Astrocyte of the hippocampus (primary cell): ENCODE data around the gene KEL.
A peak's percentile ranks its signal among the peaks of the same experiment; 100 is the strongest.

Source experiments
- DNase-seq: peaks from one replicate; pipeline ENCODE4 v3.0.0; 2011; ENCODE audit warnings: low read depth, low spot score

Gene KEL

GRCh38 chr7:142961595-142961972, 579 bp downstream of the KEL start:
- no peak for DNase-seq

DNA sequence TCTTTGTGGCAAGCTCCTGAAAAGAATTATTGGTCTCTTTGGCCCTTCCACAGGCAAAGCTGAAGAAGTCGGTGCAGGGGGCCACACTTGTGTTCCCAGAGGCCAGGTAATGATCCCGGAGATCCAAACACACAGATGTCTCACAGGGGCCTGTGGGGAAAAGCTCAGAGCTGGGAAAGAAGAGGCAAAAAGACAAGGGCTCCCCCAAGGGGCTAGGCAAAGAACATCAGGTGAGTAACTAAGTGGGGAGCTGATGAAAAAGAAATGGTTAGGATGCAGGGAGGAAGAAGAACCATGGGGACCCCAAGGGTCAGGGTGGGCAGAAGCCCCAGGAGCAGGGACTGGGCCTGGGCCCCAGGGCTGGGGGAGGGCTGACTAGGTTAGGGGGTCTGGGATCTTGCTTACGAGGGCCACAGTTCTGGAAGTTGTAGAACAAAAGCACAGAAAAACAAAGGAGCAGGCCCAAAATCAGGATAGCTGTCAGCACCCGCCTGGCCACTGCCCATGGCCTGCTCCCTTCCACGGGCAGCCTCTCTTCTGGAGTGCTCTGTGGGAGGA, 1.1 kb downstream of the KEL start:
- no peak for DNase-seq

- DNase-seq: no peak
Measured at GRCh38 chr7:142959202-142959601, 3.0 kb downstream of the KEL start.

GRCh38 chr7:142957723-142958122, 4.4 kb downstream of the KEL start:
- no peak for DNase-seq

GRCh38 chr7:142956951-142957623, 5.1 kb downstream of the KEL start:
- DNase-seq: peak; percentile 17

- DNase-seq: no peak
Measured at GRCh38 chr7:142954680-142955268, 7.4 kb downstream of the KEL start.

DNA sequence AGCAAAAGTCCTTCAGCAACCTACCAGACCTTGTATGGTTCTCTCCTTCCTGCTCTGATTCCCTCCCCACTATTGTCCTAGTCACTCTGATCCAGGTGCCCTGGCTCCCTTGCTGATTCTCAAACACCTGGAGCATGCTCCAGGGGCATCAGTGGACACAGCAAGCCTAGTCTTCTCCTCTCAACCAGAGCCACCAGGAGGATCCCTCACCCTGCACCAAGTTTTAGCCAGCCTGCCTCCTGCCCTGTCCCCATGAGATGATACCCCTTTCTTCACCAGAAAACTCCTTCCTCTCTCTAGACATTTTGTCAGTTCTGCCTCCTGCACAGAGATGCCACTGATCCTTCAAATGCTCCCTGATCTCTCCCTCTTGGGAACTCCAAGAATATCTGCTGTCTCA, 11.9 kb downstream of the KEL start:
- DNase-seq: no peak

- DNase-seq: no peak
Measured at GRCh38 chr7:142948603-142949002, 13.6 kb downstream of the KEL start.

- no peak for DNase-seq
Measured at GRCh38 chr7:142945001-142945400, 17.2 kb downstream of the KEL start.

DNA sequence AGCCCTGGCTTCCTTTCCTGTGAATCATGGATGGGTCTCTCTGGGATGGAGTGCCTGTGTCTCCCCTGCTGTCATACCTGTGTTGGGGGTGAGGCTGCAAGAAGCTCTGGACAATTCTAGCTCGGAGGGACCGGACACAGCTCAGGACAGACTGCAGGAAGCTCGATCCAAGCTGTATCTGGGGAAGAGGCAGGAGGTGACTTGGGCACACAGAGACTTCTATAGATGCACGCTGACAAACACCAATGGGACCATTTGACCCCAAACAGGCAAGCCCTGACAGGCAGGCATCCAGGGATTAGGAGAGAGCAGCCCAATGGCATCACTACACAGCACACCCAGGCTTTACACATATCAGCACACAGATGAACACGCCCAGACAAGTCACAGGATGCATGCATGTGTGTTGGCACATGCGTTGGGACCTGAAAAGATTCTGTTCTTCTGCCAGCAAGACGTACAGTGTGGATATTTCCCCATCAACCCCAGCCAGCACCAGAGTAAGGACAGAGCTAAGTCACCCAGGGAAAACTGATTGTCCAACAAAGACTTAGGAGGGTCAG, 18.4 kb downstream of the KEL start:
- no peak for DNase-seq

GRCh38 chr7:142942746-142943145, 19.4 kb downstream of the KEL start:
- no peak for DNase-seq

GRCh38 chr7:142941541-142941940, 20.6 kb downstream of the KEL start:
- DNase-seq: no peak

- no peak for DNase-seq
Measured at GRCh38 chr7:142940966-142941535, 21.1 kb downstream of the KEL start.

- DNase-seq: no peak
Measured at GRCh38 chr7:142939226-142939910, 22.8 kb downstream of the KEL start, which contains the start of gene LLCFC1. TSS of gene LLCFC1 (plus strand) at chr7:142939484. CDS start at chr7:142939622, 138 bp downstream.

- no peak for DNase-seq
Measured at GRCh38 chr7:142938611-142939010, 23.6 kb downstream of the KEL start.

- DNase-seq: no peak
Measured at GRCh38 chr7:142935941-142936565, 26.1 kb downstream of the KEL start.

- no peak for DNase-seq
Measured at GRCh38 chr7:142934056-142934455, 28.1 kb downstream of the KEL start.

- no peak for DNase-seq
Measured at GRCh38 chr7:142933624-142934023, 28.5 kb downstream of the KEL start, which contains the start of gene TRPV5. TSS of gene TRPV5 (minus strand) at chr7:142933746. CDS start at chr7:142933459, 287 bp downstream.

- no peak for DNase-seq
Measured at GRCh38 chr7:142933092-142933475, 29.1 kb downstream of the KEL start.

- no peak for DNase-seq
Measured at GRCh38 chr7:142932386-142933091, 29.6 kb downstream of the KEL start.
